ENCODE measurements around the gene DIPK1B.

- TF ChIP-seq ZNF274 (IDR thresholded peaks at IDR 0.05; ENCODE audit: low read depth, low read length) = no peak
- no peak for TF ChIP-seq YY1 (IDR thresholded peaks at IDR 0.05; ENCODE audit: insufficient read depth, insufficient read length)
- TF ChIP-seq SUZ12 (IDR thresholded peaks at IDR 0.05; ENCODE audit: extremely low read depth, insufficient read depth, insufficient read length) = no peak
Measured at GRCh38 chr9:136721339-136722092, 9.1 kb downstream of the DIPK1B start.
